Keratinocyte (primary cell): Measurements from ENCODE around the gene PRR20G. TPM values are rescaled to one million over a fixed set of nuclear protein-coding genes. Genes with fewer than 3 reads are reported as not detected.

Experiments
- DNase-seq: peaks from one replicate; pipeline ENCODE4 v3.0.0-alpha.2; 2011; ENCODE audit warnings: low read depth, missing footprints, low spot score
- FAIRE-seq: peaks from 2 replicates; lab custom pipeline; 2011; peaks lifted over from hg19 to GRCh38; lab: Jason Lieb, UNC
- H2AFZ ChIP-seq: 2 replicates; pipeline ENCODE4 v1.6.0; 2012; ENCODE audit warnings: low read length, control low read depth, inconsistent platforms; ENCODE audit not compliant: control insufficient read depth
- H3K27ac ChIP-seq: 2 replicates; pipeline ENCODE4 v1.5.1; 2011; ENCODE audit warnings: low read length; ENCODE audit not compliant: control insufficient read depth, insufficient read depth
- H3K27me3 ChIP-seq: 3 replicates; pipeline ENCODE4 v1.6.0; 2011; ENCODE audit warnings: low read length; ENCODE audit not compliant: control insufficient read depth, insufficient read depth; ENCODE audit errors: extremely low read depth
- H3K36me3 ChIP-seq, 2 experiments: 2 replicates in 1 of 2; 3 replicates in 1 of 2; pipeline ENCODE4 v1.5.1; 2011; ENCODE audit warnings: low read length in 2 of 2, mild to moderate bottlenecking in 1 of 2; ENCODE audit not compliant: control insufficient read depth in 2 of 2, insufficient read depth in 2 of 2; ENCODE audit errors: extremely low read depth in 1 of 2
- H3K4me1 ChIP-seq: 3 replicates; pipeline ENCODE4 v1.5.1; 2011; ENCODE audit warnings: low read length; ENCODE audit not compliant: control insufficient read depth, insufficient read depth; ENCODE audit errors: extremely low read depth
- H3K4me2 ChIP-seq: 3 replicates; pipeline ENCODE4 v1.6.0; 2011; ENCODE audit warnings: low read depth, low read length; ENCODE audit not compliant: control insufficient read depth, insufficient read depth; ENCODE audit errors: extremely low read depth
- H3K4me3 ChIP-seq, 3 experiments: fragments of 200-600 bp in 1 of 3; sonication (generic) in 1 of 3; 2 replicates in 2 of 3; 3 replicates in 1 of 3; pipeline ENCODE4 v1.5.1; 2011 to 2016; ENCODE audit warnings: low read length in 3 of 3, mild to moderate bottlenecking in 3 of 3, control low read depth in 2 of 3, inconsistent platforms in 1 of 3, low read depth in 1 of 3, mixed read lengths in 1 of 3, mixed run types in 1 of 3, moderate library complexity in 1 of 3; ENCODE audit not compliant: control insufficient read depth in 2 of 3, insufficient read depth in 2 of 3; ENCODE audit errors: extremely low read depth in 1 of 3
- H3K79me2 ChIP-seq: 2 replicates; pipeline ENCODE4 v1.6.0; 2012; ENCODE audit warnings: low read length; ENCODE audit not compliant: control insufficient read depth, insufficient read depth
- H3K9ac ChIP-seq: 3 replicates; pipeline ENCODE4 v1.6.0; 2011; ENCODE audit warnings: low read length; ENCODE audit not compliant: control insufficient read depth, insufficient read depth; ENCODE audit errors: extremely low read depth
- H3K9me1 ChIP-seq: 3 replicates; pipeline ENCODE4 v1.6.0; 2011; ENCODE audit warnings: low read length; ENCODE audit not compliant: control insufficient read depth, insufficient read depth; ENCODE audit errors: extremely low read depth
- H3K9me3 ChIP-seq: 2 replicates; pipeline ENCODE4 v1.5.1; 2012; ENCODE audit warnings: low read depth, low read length; ENCODE audit not compliant: control insufficient read depth
- H4K20me1 ChIP-seq: 3 replicates; pipeline ENCODE4 v1.6.0; 2011; ENCODE audit warnings: low read length; ENCODE audit not compliant: control insufficient read depth, insufficient read depth; ENCODE audit errors: extremely low read depth
- EZH2 ChIP-seq: IDR thresholded peaks from one replicate; pipeline ENCODE4 v1.6.1; 2012; ENCODE audit warnings: inconsistent platforms, mild to moderate bottlenecking, low read length, moderate library complexity
- dilution Hi-C: fragments of 300-500 bp; cut with MboI; formaldehyde crosslinking; loops from one replicate; pipeline ENCODE4 v1.7.0; 2020; ENCODE audit warnings: low sequenced_read_pairs; ENCODE audit not compliant: extremely low pct_ligation_motif_present
- polyA plus RNA-seq, 5 experiments: library from polyadenylated mRNA; depleted of rRNA in 3 of 5; stranded (reverse) in 3 of 5; stranded (forward) in 1 of 5; unstranded in 1 of 5; fragments of >200 nt; gene quantifications; 1 replicate in 1 of 5; 2 replicates in 3 of 5; 3 replicates in 1 of 5; pipeline versions ENCODE4 v1.2.1 to v1.2.3, GENCODE V29; 2011 to 2012; ENCODE audit warnings: missing spikeins in 2 of 5, low read depth in 1 of 5, low replicate concordance in 1 of 5
- TF ChIP-seq, protein P1 (sequence below), 3 experiments: IDR thresholded peaks in 1 of 3; conservative IDR thresholded peaks in 1 of 3; optimal IDR thresholded peaks in 1 of 3; 2 replicates in 2 of 3; 3 replicates in 1 of 3; pipeline versions ENCODE3 to v1.5.1; 2011; ENCODE audit warnings: low read length in 3 of 3, mild to moderate bottlenecking in 3 of 3, moderate library complexity in 2 of 3, control low read depth in 1 of 3, inconsistent platforms in 1 of 3; ENCODE audit not compliant: insufficient read depth in 2 of 3; ENCODE audit errors: extremely low read depth in 1 of 3

Gene PRR20G
- polyA plus RNA-seq, 1 donor (not counting 4 experiments of a cell fraction or from before 2014, with no cell fraction given), result not detected

DNA sequence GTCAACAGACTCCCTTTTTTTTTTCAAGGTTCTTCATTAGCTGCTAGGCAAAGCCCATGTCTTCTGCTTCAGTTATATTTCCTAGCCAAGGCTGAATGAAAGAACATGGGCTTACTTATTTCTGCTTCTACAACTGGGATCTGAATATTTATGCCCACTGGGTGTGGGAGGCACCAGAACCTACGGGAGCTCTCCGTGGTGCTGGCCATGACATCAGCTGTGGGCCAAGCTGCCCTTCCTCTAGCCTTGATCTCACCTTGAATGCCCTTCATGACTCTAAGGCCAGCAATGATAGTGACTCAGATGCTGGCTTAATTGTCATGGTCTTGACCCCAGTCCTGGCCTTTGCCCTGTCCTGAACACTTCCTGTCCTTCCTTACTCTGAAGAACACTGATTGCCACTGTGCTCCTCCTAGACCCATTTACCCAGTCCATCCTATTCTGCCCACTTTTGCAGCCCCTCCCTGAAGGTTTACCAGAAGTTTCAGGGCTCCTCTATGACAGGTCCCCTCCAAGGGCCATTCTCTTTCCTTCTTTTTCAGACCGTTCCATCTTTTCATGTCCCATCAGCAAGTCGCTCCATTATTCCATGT, 32.8 kb upstream of the PRR20G start:
- no peaks in the 10 kb centered on the region for H3K36me3 ChIP-seq
- H3K9me1 ChIP-seq, result no peaks in the 10 kb centered on the region
- no peak overlapping the region for H3K4me3 ChIP-seq
- H3K79me2 ChIP-seq, result no peaks in the 10 kb centered on the region
- no peak for TF ChIP-seq EZH2
- TF ChIP-seq, protein P1, sequence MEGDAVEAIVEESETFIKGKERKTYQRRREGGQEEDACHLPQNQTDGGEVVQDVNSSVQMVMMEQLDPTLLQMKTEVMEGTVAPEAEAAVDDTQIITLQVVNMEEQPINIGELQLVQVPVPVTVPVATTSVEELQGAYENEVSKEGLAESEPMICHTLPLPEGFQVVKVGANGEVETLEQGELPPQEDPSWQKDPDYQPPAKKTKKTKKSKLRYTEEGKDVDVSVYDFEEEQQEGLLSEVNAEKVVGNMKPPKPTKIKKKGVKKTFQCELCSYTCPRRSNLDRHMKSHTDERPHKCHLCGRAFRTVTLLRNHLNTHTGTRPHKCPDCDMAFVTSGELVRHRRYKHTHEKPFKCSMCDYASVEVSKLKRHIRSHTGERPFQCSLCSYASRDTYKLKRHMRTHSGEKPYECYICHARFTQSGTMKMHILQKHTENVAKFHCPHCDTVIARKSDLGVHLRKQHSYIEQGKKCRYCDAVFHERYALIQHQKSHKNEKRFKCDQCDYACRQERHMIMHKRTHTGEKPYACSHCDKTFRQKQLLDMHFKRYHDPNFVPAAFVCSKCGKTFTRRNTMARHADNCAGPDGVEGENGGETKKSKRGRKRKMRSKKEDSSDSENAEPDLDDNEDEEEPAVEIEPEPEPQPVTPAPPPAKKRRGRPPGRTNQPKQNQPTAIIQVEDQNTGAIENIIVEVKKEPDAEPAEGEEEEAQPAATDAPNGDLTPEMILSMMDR (optimal IDR thresholded peaks at IDR 0.05 in 1 of 3, IDR thresholded peaks at IDR 0.05 in 1 of 3, conservative IDR thresholded peaks at IDR 0.05 in 1 of 3; ENCODE audit: extremely low read depth in 1 of 3, insufficient read depth in 2 of 3, low read length in 3 of 3), result no peak
- no peak for FAIRE-seq
- H3K4me1 ChIP-seq, result no peaks in the 10 kb centered on the region
- no peaks in the 10 kb centered on the region for H4K20me1 ChIP-seq
- H3K4me2 ChIP-seq, result no peak overlapping the region
- no peak overlapping the region for H2AFZ ChIP-seq
- no peaks in the 10 kb centered on the region for H3K9me3 ChIP-seq
- dilution Hi-C loops, result no loop called here
- DNase-seq, result no peak
- no peak overlapping the region for H3K9ac ChIP-seq
- peaks cover 6% of the 10 kb centered on the region for H3K27me3 ChIP-seq
- no peak overlapping the region for H3K27ac ChIP-seq

DNA sequence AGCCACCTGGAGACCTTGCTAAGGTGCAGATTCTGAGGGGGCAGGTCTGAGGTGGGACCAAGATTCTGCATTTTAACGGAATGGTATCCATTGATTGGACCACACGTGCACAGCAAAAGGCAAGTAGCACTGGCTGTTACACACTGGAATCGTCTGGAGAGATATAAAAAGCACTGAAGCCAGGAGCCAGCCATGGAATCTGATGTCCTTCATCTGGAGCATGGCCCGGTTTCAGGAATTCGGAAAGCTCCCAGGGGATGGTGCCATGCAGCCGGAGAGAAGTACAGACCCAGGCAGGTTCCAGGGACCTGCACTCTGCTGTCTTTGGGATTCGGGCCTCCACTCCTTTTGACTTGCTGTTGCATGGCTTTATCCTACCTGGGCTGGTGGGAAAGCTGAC, 28.8 kb upstream of the PRR20G start:
- H4K20me1 ChIP-seq, result no peaks in the 10 kb centered on the region
- dilution Hi-C loops, result no loop called here
- H3K36me3 ChIP-seq, result no peaks in the 10 kb centered on the region
- no peaks in the 10 kb centered on the region for H3K9me1 ChIP-seq
- H3K4me2 ChIP-seq, result no peak overlapping the region
- H3K79me2 ChIP-seq, result no peaks in the 10 kb centered on the region
- H2AFZ ChIP-seq, result no peak overlapping the region
- H3K27ac ChIP-seq, result no peak overlapping the region
- no peak for FAIRE-seq
- DNase-seq, result no peak
- TF ChIP-seq EZH2, result no peak
- TF ChIP-seq, protein P1 (optimal IDR thresholded peaks at IDR 0.05 in 1 of 3, IDR thresholded peaks at IDR 0.05 in 1 of 3, conservative IDR thresholded peaks at IDR 0.05 in 1 of 3; ENCODE audit: extremely low read depth in 1 of 3, insufficient read depth in 2 of 3, low read length in 3 of 3), result no peak
- H3K9ac ChIP-seq, result no peak overlapping the region
- H3K4me3 ChIP-seq, result no peak overlapping the region
- H3K27me3 ChIP-seq, result peaks cover 5% of the 10 kb centered on the region
- H3K4me1 ChIP-seq, result no peaks in the 10 kb centered on the region
- H3K9me3 ChIP-seq, result no peaks in the 10 kb centered on the region
